GM19023 (cell line): ENCODE measurements around the gene RABGAP1.

ENCODE experiments used
- ATAC-seq: cut with Tn5 transposase; IDR thresholded peaks from one replicate; pipeline ENCODE4 v1.9.1; 2021; ENCODE audit warnings: mild to moderate bottlenecking, moderate library complexity; ENCODE audit not compliant: unreplicated experiment

RABGAP1 gene

DNA sequence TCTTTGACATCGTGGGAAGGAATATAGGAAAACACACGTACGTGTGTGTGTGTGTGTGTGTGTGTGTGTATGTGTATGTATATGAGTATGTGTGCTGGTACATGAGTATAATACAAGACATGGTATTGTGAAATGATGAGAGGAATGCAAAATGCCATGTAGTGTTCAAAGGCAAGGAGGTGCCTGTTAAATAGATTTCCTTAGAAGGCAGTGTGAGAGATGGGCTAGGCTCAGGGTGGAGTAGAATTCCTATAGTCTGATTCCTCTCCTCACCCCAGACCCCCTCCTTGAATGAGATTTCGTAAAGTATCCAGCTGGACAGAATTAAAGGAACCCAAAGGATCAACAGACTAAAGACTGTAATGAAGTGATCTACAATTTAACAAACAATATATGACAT lies 103.8 kb downstream of the RABGAP1 start:
- ATAC-seq, result no peak

DNA sequence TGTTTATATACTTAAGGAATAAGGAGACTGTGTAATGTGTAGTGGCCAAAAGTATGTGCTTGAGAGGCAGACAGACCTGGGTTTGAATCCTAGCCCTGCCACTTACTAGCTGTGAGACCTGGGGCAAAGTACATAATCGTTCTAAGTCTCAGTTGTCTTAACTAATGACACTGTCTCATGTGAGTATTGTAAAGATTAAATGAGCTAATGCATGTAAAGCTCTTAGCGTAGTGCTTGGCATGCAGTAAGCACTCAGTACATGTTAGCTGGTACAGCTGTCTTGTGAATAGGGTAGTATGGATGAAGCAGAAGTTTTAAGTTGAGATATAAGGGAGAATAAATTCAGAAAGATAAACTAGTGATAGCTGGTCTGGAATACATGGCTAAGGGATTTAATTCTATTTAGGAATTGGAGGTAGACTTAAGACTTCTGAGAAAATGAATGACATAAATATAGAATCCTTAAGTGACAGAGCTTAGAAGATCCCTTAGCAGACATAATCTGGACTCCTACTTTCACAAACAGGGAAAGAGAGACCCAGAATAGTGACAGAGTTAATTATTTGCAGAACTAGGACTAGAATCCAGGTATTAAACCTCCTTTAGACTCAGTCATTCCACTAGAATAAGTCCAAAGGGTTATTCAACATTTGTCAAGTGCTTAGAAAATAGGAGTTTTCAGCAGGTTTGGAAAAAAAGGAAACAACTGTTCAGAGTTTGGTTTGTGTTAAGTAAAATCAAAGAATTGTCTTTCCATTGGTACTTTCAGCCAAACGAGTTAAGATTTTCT lies 105.8 kb downstream of the RABGAP1 start:
- no peak for ATAC-seq

DNA sequence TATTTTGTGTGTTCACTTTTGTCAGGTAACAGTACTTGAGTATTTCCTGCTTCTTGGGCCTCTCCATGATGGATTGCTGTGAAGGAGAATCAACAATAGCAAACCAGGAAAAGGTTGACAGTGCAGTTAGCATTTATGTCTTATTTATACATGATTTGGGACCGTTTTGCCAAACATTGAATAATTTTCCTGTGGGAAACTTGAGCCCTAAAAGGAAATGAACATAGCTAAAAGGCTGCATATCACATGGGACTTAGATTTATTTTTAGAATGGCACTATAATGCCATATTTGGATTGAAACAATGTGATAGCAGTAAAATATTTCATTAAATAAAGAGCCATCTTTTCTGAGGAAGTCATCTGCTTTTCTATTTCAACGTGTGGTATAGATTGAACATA lies 107.9 kb downstream of the RABGAP1 start:
- no peak for ATAC-seq

DNA sequence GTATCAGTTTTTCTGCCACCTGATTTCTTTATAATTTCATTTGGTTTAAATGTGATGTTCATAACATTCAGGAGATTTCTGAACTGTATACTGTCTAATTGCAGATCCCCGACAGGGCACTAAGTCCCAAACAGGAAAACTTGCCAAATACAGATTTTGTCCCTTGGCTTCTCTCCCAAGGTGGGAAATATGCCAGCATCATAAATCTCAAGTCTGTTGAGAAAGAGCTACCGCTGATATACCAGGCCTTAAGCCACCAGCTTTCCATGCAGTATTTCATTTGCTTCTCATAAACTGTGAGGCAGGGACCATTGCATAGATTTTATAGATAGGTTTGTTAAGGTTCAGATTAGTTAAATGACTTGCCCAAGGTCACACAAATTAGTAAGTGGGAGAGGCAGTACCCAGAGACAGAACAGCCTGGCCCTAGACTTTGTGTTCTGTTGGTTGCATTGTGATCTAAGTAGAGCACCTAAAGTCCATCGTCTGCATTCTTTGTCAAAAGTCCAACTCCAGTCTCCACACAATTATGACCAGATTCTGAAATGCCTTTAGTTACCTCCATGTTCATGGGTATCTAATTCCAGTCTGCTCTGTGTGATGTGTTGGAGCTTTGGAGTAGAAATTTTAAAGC lies 108.9 kb downstream of the RABGAP1 start:
- ATAC-seq, result no peak

DNA sequence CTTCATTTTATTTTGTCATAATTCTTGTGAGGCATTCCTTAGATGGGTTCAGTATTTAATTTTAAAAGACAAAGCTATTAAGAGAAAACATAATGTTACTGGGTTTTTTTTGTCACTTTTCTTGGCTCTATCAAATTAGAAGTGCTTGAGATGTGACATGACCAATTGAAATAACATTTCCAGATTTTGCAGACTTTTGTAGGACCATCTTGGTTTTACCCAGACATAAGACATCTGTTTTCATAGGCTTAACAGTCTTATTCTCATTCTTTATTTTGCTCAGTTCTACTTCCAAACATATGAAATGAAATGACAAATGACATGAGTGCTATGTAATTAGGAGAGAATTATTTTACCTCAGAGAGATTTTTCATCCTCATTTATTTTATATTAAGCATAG lies 112.2 kb downstream of the RABGAP1 start:
- no peak for ATAC-seq

DNA sequence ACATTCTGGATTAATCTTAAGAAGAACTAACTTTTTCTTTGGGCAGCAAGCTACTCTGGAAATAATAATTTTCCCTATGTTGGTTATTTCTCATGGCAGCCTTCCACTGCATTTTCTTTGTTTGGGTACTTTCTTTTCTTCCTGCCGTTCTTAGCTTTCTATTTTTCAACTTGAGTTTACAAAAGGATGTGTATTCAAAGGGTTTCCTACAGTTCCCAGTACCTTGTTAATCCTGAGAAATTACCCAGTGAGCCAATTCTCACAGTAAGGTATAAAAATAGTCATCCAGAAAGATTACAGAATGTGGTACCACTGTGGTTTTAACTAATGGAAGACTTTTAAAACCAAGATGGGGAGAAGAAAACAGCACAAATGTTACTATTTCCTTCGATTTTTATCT lies 112.9 kb downstream of the RABGAP1 start:
- no peak for ATAC-seq

DNA sequence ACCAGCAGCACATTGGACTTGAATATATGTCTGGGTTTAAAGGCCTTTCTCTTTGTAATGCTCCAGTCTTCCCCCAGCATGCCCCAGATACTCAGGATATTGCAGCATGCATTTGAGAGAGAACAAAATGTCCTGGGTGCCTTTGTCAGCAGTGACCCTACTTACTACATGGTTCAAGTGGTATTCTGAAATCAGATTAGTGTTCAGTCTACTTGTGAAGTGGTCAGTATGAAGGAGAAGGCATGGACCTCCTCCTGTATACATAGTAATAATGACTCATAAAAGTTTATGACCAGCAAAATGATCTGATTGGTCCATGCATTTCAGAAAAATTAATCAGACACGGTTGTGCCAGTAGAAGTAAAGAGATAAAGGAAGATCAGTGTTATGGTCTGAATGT lies 118.0 kb downstream of the RABGAP1 start:
- ATAC-seq, result no peak

DNA sequence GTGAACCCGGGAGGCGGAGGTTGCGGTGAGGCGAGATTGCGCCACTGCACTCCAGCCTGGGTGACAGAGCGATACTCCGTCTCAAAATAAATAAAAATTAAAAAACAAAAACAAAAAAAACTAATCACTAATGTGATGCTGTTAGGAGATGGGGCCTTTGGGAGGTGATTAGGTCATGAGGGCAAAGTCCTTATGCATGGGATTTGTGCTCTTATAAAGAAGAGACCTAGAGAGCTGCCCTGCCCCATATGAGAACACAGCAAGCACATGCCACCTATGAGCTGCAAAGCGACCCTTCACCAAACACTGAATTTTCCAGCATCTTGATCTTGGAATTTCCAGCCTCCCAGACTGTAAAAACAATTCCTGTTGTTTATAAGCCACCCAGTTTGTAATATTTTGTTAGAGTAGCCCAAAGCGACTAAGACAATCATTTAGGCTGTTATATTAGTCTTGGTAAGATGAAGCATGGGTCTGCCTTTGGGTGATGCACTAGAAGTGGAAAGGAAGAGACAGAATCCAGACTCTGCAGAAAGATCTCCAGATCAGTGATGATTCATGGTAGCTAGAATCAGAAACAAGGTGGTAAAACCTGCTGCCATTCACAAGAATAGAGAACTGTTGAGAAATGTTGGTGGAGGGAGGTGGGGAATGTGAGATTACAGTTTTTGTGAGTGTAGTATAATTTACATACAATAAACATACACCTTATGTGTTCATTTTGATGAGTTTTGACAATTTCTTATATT lies 118.8 kb downstream of the RABGAP1 start:
- ATAC-seq, result no peak

DNA sequence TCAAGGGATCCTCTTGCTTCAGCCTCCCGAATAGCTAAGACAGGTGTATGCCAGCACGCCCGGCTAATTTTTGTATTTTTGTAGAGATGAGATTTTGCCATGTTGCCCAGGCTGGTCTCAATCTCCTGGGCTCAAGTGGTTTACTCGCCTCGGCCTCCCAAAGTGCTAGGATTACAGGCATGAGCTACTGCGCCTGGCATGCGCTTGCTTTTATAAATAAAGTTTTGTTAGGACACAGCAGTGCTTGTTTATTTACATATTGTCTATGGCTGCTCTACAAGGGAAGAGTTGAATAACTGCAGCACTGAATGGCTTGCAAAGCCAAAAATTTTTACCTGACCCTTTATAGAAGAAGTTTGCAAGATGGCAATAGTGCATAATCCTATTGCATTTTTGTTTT lies 120.4 kb downstream of the RABGAP1 start:
- ATAC-seq, result no peak

DNA sequence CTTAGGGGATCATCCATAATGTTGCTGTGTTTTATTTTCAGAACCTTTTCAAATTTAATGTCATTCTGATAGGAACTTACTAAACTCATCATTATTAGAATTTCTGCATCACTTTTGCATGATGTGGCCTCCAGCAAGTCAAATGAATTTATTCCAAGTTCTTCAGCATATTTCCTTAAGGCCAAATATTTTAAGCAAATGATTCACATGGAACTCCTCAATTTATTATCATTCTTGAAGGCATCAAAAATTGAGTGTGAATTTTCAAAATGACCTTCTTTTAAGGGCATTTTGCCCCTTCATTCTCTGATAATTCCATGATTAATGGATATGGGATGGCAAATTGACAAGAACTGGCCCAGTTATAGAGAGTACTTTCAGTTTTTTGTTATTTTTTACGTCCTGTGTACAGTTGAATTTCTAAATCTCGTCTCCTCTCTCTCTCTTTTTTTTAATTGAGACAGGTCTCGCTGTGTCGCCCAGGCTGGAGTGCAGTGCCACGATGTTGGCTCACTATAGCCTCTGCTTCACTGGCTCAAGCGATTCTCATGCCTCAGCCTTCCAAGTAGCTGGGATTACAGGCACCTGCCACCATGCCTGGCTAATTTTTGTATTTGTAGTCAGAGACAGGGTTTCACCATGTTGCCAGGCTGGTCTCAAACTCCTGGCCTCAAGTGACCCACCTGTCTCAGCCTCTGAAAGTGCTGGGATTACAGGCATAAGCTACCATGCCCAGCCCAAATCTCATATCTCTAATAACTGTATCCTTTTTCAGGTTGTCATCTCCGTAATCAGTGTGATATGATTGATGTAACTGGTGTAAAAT lies 121.7 kb downstream of the RABGAP1 start:
- ATAC-seq, result no peak

DNA sequence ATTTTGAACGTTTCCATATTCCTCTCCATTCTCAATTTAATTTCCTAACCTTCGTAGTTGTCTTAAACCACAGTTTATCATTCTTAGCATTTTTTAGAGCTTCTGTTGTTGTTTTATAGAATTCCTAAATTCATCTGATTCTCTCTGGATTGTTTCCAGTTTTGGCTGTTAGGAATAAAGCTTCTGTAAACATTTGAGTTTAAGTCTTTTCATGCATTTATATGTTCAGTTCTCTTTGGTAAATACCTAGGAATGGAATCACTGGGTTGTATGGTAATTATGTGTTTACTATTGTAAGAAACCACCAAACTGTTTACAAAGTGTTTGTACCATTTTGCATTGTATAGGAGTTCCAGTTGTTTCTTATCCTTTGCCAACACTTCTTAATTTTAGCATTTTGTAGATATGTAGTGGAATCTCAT lies 122.4 kb downstream of the RABGAP1 start:
- ATAC-seq, result no peak

DNA sequence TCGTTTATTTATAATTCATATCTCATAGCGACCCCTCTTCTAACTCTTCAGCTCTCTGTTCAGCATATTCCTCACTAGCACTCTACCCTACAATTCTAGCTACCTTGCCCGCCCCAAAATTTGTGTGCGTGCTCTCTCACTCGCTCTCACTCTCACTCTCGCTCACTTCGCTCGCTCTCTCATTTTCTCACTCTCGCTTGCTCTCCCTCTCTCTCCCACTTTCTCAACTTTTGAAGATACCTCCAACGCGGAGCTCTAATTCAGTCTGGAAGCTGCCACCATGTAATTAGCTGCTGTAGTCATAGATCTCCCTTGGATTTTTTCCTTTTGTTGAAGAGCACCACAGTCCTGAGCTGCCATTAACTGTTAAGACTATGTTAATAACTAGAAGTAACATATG lies 123.1 kb downstream of the RABGAP1 start:
- no peak for ATAC-seq

DNA sequence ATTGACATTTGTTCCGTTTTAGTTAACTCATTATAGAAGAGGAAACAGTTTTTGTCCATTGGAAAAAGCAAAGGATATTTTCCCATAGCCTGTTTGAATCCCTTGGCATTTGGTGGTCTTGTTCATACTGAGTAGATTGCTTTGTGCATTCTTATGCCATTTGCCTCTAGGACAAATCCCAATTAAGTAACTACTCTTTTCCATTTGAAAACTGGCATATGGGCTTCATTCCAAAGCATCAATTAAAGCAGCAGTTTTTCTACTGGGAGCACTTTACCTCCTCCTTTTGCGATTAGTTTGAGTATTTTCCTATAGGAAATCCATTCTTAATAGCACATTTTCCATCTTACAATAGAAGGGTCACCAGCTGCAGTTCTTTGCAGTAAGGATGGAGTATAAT lies 123.9 kb downstream of the RABGAP1 start:
- ATAC-seq, result no peak

DNA sequence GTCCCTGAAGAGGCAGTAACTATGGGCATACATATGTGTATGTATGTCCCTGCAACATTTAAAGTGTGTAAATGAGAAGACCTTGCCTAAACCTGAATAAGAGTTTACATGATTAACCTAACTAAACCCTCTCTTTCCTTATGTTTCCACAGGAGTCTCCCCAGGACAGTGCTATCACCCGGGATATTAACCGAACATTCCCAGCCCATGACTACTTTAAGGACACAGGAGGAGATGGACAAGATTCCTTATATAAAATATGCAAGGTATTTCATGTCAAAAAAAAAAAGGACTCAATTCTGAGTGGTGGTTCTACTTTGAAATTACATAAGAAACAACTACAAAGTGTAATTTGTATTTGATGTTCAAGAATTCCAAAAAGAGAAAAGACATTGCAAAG lies 124.4 kb downstream of the RABGAP1 start:
- no peak for ATAC-seq

DNA sequence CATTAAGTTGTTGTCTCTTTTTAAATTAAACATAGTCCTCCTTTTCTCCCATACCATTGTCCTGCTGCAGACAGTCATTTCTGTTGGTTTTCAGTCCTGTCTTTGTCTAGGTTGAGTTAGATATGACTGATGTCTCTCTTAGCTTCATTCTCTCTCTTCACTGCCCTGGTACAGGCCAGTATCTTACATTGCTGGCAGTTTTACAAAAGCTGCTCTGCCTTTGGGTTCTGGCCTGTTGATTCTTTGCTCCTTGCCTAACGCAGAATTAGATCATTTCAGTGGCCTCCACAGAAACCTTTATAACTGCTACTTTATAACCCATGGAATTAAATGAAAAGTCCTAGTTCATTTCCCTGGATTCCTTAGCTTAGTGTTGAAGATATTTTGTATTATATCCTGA lies 126.3 kb downstream of the RABGAP1 start:
- ATAC-seq, result no peak

DNA sequence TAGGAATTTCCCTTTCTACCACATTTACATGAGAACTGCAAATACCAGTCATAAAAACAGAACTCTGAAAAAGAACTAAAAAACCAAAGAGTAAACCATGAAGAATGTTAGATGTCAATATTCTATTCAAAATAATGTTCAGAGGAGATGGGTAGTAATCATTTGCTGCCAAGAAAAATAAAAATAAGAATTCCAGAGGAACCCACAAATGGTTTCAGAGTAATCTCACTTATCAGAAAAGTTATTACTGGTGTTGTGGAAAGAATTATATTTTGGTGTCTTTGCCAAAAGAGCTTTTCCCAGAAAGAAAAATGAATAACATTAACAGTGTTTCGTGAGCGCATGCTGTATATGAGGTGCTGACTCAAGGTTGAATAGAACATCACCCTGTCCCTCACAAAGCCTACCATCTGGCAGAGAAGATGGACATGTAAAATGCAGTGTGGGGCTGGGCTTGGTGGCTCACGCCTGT lies 128.2 kb downstream of the RABGAP1 start:
- ATAC-seq, result no peak

DNA sequence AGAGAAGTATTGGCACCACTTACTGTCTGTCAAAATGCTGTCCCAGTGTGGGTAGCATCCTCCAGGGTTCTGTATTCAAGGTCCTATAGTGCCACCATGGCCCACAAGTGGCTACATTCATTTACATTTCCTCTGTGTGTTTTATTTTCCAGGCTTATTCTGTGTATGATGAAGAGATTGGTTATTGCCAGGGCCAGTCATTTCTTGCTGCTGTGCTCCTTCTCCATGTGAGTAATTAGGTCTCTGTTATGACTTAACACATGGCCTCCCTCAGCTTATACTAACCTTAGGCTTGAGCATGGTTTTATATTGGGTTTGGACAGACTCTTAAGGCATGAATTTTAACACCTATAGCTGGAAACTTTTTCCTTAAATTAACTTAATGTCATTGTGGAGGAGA lies 129.4 kb downstream of the RABGAP1 start:
- no peak for ATAC-seq

DNA sequence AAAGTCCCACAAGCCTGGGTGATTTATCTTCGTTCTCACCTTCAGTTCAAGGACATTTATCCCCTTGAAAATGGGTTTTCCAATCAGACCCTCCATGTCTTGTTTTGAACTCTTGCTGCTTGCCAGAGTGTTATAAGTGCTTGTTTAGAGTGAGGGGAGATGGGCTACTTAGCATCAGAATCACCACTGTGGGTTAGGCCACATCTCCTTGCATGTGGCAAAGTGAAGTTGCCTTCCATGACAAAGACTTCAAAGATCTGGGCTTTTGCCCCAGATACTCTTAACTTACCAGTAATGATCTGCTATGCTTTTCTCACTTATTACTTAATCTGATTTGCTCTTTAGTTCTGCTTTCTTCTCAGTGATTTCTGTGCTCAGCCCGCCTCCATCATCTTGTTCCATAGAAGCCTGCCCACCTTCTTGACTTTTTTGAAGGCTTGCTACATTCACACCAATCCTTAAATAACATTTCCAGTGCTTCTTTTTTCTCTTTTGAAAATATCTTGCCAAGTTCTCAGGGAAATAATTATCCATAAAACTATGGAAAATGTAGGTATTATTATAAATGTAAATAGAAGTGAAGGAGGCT lies 131.7 kb downstream of the RABGAP1 start:
- no peak for ATAC-seq

DNA sequence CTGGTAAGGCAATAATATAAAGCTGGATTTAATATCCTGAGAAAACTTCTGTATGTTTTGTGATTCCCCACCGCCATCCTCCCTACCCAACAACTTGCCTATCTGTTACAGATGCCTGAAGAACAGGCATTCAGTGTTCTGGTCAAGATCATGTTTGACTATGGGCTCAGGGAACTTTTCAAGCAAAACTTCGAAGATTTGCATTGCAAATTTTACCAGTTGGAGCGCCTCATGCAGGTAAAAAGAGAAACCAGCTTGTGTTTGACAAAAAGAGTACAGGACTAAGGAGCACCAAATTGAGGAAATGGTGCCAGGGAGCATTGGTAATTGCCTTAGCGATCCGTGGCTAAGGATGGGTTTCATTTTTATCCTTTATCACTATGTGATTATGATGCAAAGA lies 132.6 kb downstream of the RABGAP1 start:
- ATAC-seq, result no peak

DNA sequence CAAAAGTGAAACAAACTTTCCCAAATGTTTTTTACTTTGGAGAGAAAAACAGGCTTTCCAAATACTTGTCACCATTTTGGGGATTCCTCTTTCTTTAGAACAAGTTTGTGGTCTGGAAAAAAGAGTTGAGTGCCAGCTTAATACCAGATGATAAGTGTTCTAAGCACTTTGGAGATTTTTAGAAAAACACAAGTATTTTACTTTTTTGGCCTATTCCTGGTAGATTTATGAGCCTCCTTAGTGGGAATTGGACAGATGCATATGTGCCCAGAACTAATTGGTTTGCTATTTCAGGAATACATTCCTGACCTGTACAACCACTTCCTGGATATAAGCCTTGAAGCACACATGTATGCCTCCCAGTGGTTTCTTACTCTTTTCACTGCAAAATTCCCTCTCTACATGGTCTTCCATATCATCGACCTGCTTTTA lies 133.2 kb downstream of the RABGAP1 start:
- ATAC-seq, result no peak

DNA sequence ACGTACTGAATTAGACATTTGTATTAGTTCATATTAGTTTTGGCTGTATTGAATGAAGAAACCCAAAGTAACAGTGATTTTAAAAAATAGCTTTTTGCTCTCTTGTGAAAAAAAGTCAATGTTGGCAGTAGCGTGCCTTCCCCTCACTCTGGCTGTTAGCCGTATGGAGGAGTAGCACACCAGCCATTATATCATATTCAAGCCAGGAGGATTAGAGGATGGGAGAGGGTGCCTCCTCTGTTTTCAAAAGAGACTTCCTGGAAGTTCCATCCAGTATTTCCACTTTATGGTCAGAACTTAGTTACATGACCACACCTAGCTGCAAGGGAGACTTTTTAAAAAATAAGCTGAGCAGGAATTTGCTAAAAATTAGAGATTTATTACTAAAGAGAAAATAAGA lies 133.8 kb downstream of the RABGAP1 start:
- ATAC-seq, result no peak
